Uterus (tissue), 4 donors: Measurements from ENCODE around the gene CPED1. TPM values are rescaled to one million over a fixed set of nuclear protein-coding genes. Genes with fewer than 3 reads are reported as not detected.

Experiments
- DNase-seq, 2 donors: peaks; one replicate each; pipeline ENCODE4 v3.0.0-alpha.2; 2019 to 2020
- H3K27ac ChIP-seq, 2 donors: fragments of 200-600 bp; sonication (generic); 1 replicate in 1 of 2; 2 replicates in 1 of 2; pipeline ENCODE4 v1.5.1; 2016 to 2018
- H3K27me3 ChIP-seq, 2 donors: fragments of 200-600 bp; sonication (generic); one replicate each; pipeline ENCODE4 v1.5.1; 2018 to 2019; ENCODE audit warnings: control low read depth in 1 of 2
- H3K36me3 ChIP-seq, 2 donors: fragments of 200-600 bp; sonication (generic); one replicate each; pipeline ENCODE4 v1.5.1; 2019; ENCODE audit warnings: control low read depth in 1 of 2
- H3K4me1 ChIP-seq, 2 donors: fragments of 200-600 bp; sonication (generic); one replicate each; pipeline ENCODE4 v1.5.1; 2018 to 2019; ENCODE audit warnings: control low read depth in 1 of 2
- H3K4me3 ChIP-seq, 2 donors: fragments of 200-600 bp; sonication (generic); 1 replicate in 1 of 2; 2 replicates in 1 of 2; pipeline ENCODE4 v1.5.1; 2018 to 2019; ENCODE audit warnings: mild to moderate bottlenecking in 1 of 2
- H3K9me3 ChIP-seq, 2 donors: fragments of 200-600 bp; sonication (generic); one replicate each; pipeline ENCODE4 v1.5.1; 2019; ENCODE audit warnings: control low read depth in 1 of 2
- POLR2A ChIP-seq, 2 donors: fragments of 450-650 bp; IDR thresholded peaks; one replicate each; pipeline ENCODE4 v1.6.1; 2016; ENCODE audit warnings: antibody characterized with exemption in 2 of 2, mild to moderate bottlenecking in 1 of 2, moderate library complexity in 1 of 2
- intact Hi-C: fragments of 100-400 bp; cut with DNase I; formaldehyde crosslinking; loops from one replicate; pipeline ENCODE4 v1.15.1; 2023; ENCODE audit warnings: low total_unique reads
- total RNA-seq, 4 donors: library from RNA; depleted of rRNA in 3 of 4; stranded (reverse); fragments of >200 nt in 3 of 4; gene quantifications; one replicate each; pipeline versions ENCODE4 v1.1.0 to v1.2.4, GENCODE V29; 2014 to 2023
- TF ChIP-seq, protein P1 (sequence below), 4 experiments: fragments of 200-600 bp in 2 of 4; fragments of 450-650 bp in 2 of 4; sonication (generic) in 2 of 4; IDR thresholded peaks; one replicate each; pipeline ENCODE4 v1.5.1; 2016 to 2019; ENCODE audit warnings: antibody characterized with exemption in 4 of 4, mild to moderate bottlenecking in 2 of 4, moderate library complexity in 1 of 4
- donor health status: DM: yes; HTN: yes; CAD: no.

CPED1 gene
- total RNA-seq, 4 donors from 2014 or later: 47.4 to 194 (median 59.2) TPM

- H3K36me3 ChIP-seq: no peaks in the 10 kb centered on the region
- H3K27ac ChIP-seq: no peak overlapping the region
- H3K4me3 ChIP-seq: no peak overlapping the region
- H3K9me3 ChIP-seq: no peaks in the 10 kb centered on the region
- H3K27me3 ChIP-seq: no peaks in the 10 kb centered on the region
- intact Hi-C loops: no loop called here
- DNase-seq: no peak
- H3K4me1 ChIP-seq: no peaks in the 10 kb centered on the region
- no peak for TF ChIP-seq POLR2A (IDR thresholded peaks at IDR 0.05)
- TF ChIP-seq, protein P1, sequence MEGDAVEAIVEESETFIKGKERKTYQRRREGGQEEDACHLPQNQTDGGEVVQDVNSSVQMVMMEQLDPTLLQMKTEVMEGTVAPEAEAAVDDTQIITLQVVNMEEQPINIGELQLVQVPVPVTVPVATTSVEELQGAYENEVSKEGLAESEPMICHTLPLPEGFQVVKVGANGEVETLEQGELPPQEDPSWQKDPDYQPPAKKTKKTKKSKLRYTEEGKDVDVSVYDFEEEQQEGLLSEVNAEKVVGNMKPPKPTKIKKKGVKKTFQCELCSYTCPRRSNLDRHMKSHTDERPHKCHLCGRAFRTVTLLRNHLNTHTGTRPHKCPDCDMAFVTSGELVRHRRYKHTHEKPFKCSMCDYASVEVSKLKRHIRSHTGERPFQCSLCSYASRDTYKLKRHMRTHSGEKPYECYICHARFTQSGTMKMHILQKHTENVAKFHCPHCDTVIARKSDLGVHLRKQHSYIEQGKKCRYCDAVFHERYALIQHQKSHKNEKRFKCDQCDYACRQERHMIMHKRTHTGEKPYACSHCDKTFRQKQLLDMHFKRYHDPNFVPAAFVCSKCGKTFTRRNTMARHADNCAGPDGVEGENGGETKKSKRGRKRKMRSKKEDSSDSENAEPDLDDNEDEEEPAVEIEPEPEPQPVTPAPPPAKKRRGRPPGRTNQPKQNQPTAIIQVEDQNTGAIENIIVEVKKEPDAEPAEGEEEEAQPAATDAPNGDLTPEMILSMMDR (IDR thresholded peaks at IDR 0.05): no peak
Observed at GRCh38 chr7:121048195-121048594, 59.7 kb downstream of the CPED1 start.

DNA sequence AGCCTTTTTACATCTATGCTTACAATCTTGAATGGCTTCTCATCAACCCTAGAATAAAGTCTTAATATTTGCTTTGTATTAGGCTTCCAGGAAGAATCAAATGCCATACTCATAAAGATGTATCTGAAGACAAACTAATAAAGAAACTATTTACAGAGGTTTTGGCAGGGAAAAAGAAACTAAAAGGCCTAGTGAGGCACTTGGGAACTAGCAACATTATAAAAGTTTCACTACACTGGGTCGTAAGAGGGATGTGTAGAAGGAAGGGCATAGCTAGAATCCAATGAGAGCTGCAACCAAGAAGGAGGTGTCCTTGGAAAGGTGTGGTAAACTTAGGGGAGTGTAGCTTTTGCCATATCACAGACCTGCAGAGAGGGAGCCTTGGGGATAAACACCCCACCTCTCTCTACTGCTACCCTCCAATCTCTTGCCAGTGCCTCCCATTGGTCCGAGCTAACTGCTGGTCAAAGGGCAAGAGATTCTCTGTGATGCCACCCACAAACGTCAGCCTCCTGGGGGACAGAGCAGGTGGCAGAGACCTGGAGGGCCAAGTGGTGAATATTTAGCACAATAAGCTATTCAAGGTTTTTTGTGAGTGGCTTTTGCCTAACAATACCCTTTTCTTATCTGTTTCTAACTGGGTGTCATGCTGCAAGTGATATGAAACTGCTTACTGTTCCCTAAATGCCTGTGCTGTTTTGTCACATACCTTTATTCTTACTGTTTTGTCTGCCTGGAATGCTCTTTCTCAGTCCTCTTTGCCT lies 60.7 kb downstream of the CPED1 start:
- H3K36me3 ChIP-seq: no peaks in the 10 kb centered on the region
- intact Hi-C loops: no loop called here

DNA sequence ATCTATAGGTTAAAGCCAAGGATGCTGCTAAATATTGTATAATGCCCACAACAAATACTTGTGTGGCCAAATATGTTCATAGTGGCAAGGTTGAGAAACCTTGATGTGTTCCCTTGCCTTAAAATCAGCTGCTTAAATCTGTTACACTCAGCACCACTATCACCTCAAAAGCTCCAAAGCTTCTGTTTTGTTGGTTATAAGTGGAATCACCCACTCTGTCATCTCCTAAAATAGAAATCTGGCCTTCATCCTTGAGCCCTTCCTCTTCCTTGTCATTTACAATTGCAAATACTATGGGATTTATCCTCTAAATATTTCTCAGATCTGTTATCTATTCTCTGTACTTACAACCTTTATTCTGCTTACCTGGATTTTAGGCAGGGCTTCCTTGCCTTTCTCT lies 61.4 kb downstream of the CPED1 start:
- TF ChIP-seq POLR2A (IDR thresholded peaks at IDR 0.05): no peak
- TF ChIP-seq, protein P1 (IDR thresholded peaks at IDR 0.05): no peak
- DNase-seq: no peak

More for the DNA sequence above, 60.7 kb downstream of the CPED1 start:
- DNase-seq: no peak
- Histone ChIP-seq H3K4me3 (no peak overlapping the region), H3K4me1 (no peaks in the 10 kb centered on the region), H3K9me3 (no peaks in the 10 kb centered on the region), H3K27ac (no peak overlapping the region), H3K27me3 (no peaks in the 10 kb centered on the region)
- TF ChIP-seq POLR2A (IDR thresholded peaks at IDR 0.05): no peak
- TF ChIP-seq, protein P1 (IDR thresholded peaks at IDR 0.05): no peak

GRCh38 chr7:121053219-121053618 lies 64.7 kb downstream of the CPED1 start:
- no peaks in the 10 kb centered on the region for H3K9me3 ChIP-seq
- TF ChIP-seq POLR2A (IDR thresholded peaks at IDR 0.05): no peak
- TF ChIP-seq, protein P1 (IDR thresholded peaks at IDR 0.05): no peak
- H3K4me1 ChIP-seq: no peaks in the 10 kb centered on the region
- no peaks in the 10 kb centered on the region for H3K36me3 ChIP-seq
- no peaks in the 10 kb centered on the region for H3K27me3 ChIP-seq
- intact Hi-C loops: no loop called here
- DNase-seq: no peak
- no peak overlapping the region for H3K4me3 ChIP-seq
- no peak overlapping the region for H3K27ac ChIP-seq

More for the DNA sequence above, 61.4 kb downstream of the CPED1 start:
- Histone ChIP-seq H3K4me3 (no peak overlapping the region), H3K27me3 (no peaks in the 10 kb centered on the region), H3K9me3 (no peaks in the 10 kb centered on the region), H3K36me3 (no peaks in the 10 kb centered on the region), H3K27ac (no peak overlapping the region), H3K4me1 (no peaks in the 10 kb centered on the region)
- intact Hi-C loops: no loop called here

DNA sequence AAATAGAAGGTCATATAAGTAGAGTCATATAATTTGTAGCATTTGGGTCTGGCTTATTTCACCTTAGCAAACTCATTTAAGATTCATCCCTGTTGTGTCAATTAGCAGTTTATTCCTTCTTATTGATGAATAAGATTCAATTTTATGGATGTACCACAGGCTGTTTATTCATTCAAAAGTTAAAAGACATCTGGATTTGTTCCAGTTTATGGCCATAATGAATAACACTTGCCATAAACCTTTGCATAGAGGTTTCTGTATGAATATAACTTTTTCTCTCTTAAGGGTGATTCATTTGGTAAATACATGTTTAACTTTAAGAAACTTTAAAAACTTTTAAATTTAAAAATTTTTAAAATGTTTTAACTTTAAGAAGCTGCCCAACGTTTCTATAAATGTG lies 66.4 kb downstream of the CPED1 start:
- no peak for DNase-seq
- Histone ChIP-seq H3K27ac (no peak overlapping the region), H3K4me1 (no peaks in the 10 kb centered on the region), H3K36me3 (no peaks in the 10 kb centered on the region), H3K9me3 (no peaks in the 10 kb centered on the region), H3K27me3 (no peaks in the 10 kb centered on the region), H3K4me3 (no peak overlapping the region)
- intact Hi-C loops: no loop called here
- TF ChIP-seq, protein P1 (IDR thresholded peaks at IDR 0.05): no peak
- TF ChIP-seq POLR2A (IDR thresholded peaks at IDR 0.05): no peak
